HepG2 (cell line): ENCODE data around the gene CLIC4.

Experiments used
- ATF7 ChIP-seq, 2 experiments: fragments of 450-650 bp in 1 of 2; sonication (generic) in 1 of 2; formaldehyde crosslinking in 1 of 2; IDR thresholded peaks; 2 replicates each; pipeline versions ENCODE4 v1.4.0 to v1.6.1; 2016 to 2020; ENCODE audit warnings: antibody characterized with exemption in 1 of 2, mild to moderate bottlenecking in 1 of 2, missing genetic modification reagents in 1 of 2
- CTCF ChIP-seq: sonication (generic); formaldehyde crosslinking; IDR thresholded peaks from 2 replicates; pipeline ENCODE4 v1.5.0; 2020; ENCODE audit warnings: mild to moderate bottlenecking, missing genetic modification reagents, moderate library complexity
- TBL1XR1 ChIP-seq: fragments of 150-350 bp; IDR thresholded peaks from 2 replicates; pipeline ENCODE4 v1.6.1; 2014; ENCODE audit warnings: borderline replicate concordance, low read length; ENCODE audit not compliant: partially characterized antibody

DNA sequence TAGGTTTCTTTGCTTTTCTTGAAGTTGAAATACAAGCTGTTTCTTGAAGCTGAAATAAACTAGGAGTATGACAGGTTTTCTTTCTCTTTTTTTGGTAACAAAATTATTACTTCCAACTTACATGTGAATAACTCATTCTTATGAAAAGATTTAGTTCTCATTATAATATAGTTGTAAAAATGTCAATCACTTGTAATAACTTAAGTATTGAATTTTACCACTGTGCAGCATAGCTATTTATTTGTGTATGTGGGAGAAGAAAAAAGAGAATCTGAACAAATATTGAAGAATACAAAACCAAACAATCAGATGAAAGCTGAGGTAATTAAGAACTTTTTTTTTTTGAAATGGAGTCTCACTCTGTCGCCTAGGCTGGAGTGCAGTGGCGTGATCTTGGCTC lies 11.1 kb downstream of the CLIC4 start:
- no peak for TF ChIP-seq CTCF (CRISPR knock-in tag)
- TF ChIP-seq TBL1XR1 = no peak
- no peak for TF ChIP-seq ATF7 (IDR thresholded peaks at IDR 0.05)
- no peak for TF ChIP-seq ATF7 (CRISPR knock-in tag; IDR thresholded peaks at IDR 0.05)
